Neural crest cell (in vitro differentiated cells): Measurements from ENCODE around the gene SEMA6C. TPM values are rescaled to one million over a fixed set of nuclear protein-coding genes. Genes with fewer than 3 reads are reported as not detected.

Experiments
- DNase-seq: peaks from one replicate; pipeline ENCODE4 v3.0.0; 2021; ENCODE audit warnings: low read depth, mixed read lengths, low spot score
- H3K27ac Mint-ChIP-seq: one replicate; pipeline ENCODE4 v1.8.0; 2021; ENCODE audit warnings: mild to moderate bottlenecking, mixed read lengths; ENCODE audit not compliant: unreplicated experiment
- H3K27me3 Mint-ChIP-seq: 2 replicates; pipeline ENCODE4 v1.8.0; 2021; ENCODE audit warnings: low read depth, mild to moderate bottlenecking, mixed read lengths
- H3K36me3 Mint-ChIP-seq: 2 replicates; pipeline ENCODE4 v1.8.0; 2021; ENCODE audit warnings: low read depth, mild to moderate bottlenecking, mixed read lengths
- H3K4me1 Mint-ChIP-seq: 2 replicates; pipeline ENCODE4 v1.8.0; 2021; ENCODE audit warnings: mixed read lengths
- H3K4me3 Mint-ChIP-seq: one replicate; pipeline ENCODE4 v1.8.0; 2021; ENCODE audit warnings: mild to moderate bottlenecking, mixed read lengths
- H3K9me3 Mint-ChIP-seq: 2 replicates; pipeline ENCODE4 v1.8.0; 2021; ENCODE audit warnings: mixed read lengths
- CTCF ChIP-seq: fragments of 200-600 bp; sonication (generic); conservative IDR thresholded peaks from 2 replicates; pipeline ENCODE4 v1.5.0; 2021; ENCODE audit warnings: antibody characterized with exemption, mild to moderate bottlenecking
- total RNA-seq: library from RNA; stranded (reverse); gene quantifications from 2 replicates; pipeline ENCODE4 v1.2.1, GENCODE V29; 2021

Gene SEMA6C
- total RNA-seq, 1 donor from 2014 or later = 30.7 TPM

DNA sequence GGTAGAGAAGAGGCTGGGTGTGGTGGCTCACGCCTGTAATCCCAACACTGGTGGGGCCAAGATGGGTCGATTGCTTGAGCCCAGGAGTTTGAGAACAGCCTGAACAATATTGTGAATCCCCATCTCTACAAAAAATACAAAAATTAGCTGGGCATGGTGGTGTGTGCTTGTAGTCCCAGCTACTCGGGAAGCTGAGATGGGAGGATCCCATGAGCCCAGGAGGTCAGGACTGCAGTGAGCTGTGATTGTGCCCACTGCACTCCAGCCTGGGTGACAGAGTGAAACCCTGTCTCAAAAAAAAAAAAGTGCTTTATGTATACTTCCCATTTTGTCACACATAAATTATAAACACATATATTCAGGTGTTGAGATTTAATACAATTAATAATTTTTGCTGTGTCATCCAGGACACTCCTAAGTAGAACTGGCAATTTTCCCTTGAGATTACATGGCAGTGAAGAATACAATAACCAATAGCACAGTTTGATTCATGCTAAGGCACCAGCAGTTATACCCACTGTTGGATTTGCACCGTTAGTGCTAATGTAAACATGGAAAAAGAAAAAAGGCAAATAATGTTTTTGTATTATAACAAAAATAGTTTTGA is 60.4 kb downstream of the SEMA6C start:
- Mint-ChIP-seq H3K9me3 (no peaks in the 10 kb centered on the region), H3K4me3 (no peak overlapping the region), H3K27me3 (no peaks in the 10 kb centered on the region), H3K36me3 (no peaks in the 10 kb centered on the region), H3K27ac (no peak overlapping the region), H3K4me1 (peaks cover 9% of the 10 kb centered on the region)
- TF ChIP-seq CTCF = no peak
- no peak for DNase-seq

Other genes with a start within 250 kb of the SEMA6C start
- gene SETDB1, start 220.3 kb downstream of the SEMA6C start, total RNA-seq = 77.9 and 81.6 TPM in 2 replicates
- 149 and 156 TPM in 2 replicates for gene CERS2, start 171.8 kb downstream of the SEMA6C start, total RNA-seq
- gene ANXA9, start 164.3 kb downstream of the SEMA6C start, total RNA-seq = not detected in 2 replicates
- 19.2 and 19.6 TPM in 2 replicates for gene MINDY1, start 139.7 kb downstream of the SEMA6C start, total RNA-seq
- gene PRUNE1, start 138.2 kb downstream of the SEMA6C start, total RNA-seq = 16.6 and 22.5 TPM in 2 replicates
- 0.79 and 1.1 TPM in 2 replicates for gene BNIPL, start 110.0 kb downstream of the SEMA6C start, total RNA-seq
- gene C1orf56, start 98.9 kb downstream of the SEMA6C start, total RNA-seq = 6.3 and 8.0 TPM in 2 replicates
- 111 and 115 TPM in 2 replicates for gene CDC42SE1, start 87.0 kb downstream of the SEMA6C start, total RNA-seq
- gene MLLT11, start 86.2 kb downstream of the SEMA6C start, total RNA-seq = 63.9 and 66.1 TPM in 2 replicates
- gene GABPB2, start 75.9 kb downstream of the SEMA6C start, total RNA-seq = 6.1 and 7.8 TPM in 2 replicates
- gene TNFAIP8L2, start 10.0 kb upstream of the SEMA6C start, total RNA-seq = not detected in 2 replicates
- gene LYSMD1, start 19.3 kb upstream of the SEMA6C start, total RNA-seq = 11.2 and 11.9 TPM in 2 replicates
- 48.7 and 57.1 TPM in 2 replicates for gene SCNM1, start 19.5 kb upstream of the SEMA6C start, total RNA-seq
- 1.6 and 2.7 TPM in 2 replicates for gene TMOD4, start 29.4 kb upstream of the SEMA6C start, total RNA-seq
- gene VPS72, start 43.6 kb upstream of the SEMA6C start, total RNA-seq = 134 and 135 TPM in 2 replicates
- 88.7 and 96.2 TPM in 2 replicates for gene PIP5K1A, start 51.9 kb upstream of the SEMA6C start, total RNA-seq
- 209 and 214 TPM in 2 replicates for gene PSMD4, start 108.1 kb upstream of the SEMA6C start, total RNA-seq
- gene ZNF687, start 135.7 kb upstream of the SEMA6C start, total RNA-seq = 34.9 and 39.9 TPM in 2 replicates
- 46.3 and 52.0 TPM in 2 replicates for gene PI4KB, start 180.8 kb upstream of the SEMA6C start, total RNA-seq
- 71.3 and 73.5 TPM in 2 replicates for gene RFX5, start 200.6 kb upstream of the SEMA6C start, total RNA-seq
- gene SELENBP1, start 226.1 kb upstream of the SEMA6C start, total RNA-seq = 35.9 and 36.2 TPM in 2 replicates